CD4-positive, alpha-beta T cell treated with Interferon gamma for 1 hour (primary cell): Measurements from ENCODE around the gene MBNL1.
"Not testable (repeated sequence)": the region's sequence is repeated elsewhere in the genome, so short reads cannot be mapped to it uniquely, and the experiment has no call there.

Experiments
- DNase-seq: peaks from one replicate; pipeline ENCODE4 v3.0.0-alpha.2; 2020

Gene MBNL1

DNA sequence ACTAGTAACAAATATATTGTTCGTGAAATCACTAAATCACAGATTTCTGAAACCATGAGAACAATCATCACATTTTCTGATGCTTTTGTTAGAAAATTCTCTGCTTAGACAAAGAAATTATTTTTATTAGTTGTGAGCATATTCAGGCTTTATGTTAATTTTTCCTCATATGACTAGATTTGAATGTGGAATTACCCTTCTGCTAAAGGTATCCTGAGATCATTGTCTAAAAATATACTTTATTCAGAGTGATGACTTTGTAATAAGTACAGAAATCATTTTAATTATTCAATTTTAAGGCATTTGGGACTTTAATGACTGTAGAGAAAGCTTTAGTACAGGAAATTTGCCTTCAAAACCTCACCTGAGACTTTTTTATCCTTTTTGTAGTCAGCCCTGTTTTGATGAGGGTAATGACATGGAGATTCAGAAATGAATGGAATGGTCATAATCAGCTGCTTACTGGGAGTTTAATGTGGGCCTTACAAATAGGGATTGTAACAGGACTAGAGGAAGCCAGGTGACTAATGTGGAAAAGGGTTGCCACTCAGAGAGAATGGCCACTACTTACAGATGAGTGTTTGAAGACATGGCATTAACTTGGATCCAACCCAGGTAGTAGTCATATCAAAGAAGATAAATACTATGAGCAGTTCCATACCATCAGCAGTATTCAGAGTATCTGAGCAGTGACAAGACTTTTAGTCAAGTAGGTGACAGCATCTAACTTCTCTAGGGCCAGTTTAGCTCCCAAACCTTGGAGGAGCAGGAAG, 148.3 kb downstream of the MBNL1 start:
- no peak for DNase-seq

DNA sequence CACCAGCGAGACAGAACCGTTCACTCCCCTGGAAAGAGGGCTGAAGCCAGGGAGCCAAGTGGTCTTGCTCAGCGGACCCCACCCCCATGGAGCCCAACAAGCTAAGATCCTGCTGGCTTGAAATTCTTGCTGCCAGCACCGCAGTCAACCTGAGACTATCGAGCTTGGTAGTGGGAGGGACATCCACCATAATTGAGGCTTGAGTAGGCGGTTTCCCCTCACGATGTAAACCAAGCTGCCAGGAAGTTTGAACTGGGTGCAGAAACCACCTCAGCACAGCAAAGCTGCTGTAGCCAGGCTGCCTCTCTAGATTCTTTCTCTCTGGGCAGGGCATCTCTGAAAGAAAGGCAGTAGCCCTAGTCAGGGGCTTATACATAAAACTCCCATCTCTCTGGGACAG, 151.0 kb downstream of the MBNL1 start:
- DNase-seq: no peak

DNA sequence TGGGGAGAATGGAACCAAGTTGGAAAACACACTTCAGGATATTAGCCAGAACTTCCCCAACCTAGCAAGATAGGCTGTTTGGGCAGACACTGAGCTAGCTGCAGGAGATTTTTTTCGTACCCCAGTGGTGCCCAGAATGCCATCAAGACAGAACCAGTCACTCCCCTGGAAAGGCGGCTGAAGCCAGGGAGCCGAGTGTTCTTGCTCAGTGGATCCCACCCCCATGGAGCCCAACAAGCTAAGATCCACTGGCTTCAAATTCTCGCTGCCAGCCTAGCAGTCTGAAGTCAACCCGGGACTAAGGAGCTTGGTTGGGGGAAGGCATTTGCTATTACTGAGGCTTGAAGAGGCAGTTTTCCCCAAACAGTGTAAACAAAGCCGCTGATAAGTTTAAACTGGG, 152.4 kb downstream of the MBNL1 start:
- DNase-seq: no peak

DNA sequence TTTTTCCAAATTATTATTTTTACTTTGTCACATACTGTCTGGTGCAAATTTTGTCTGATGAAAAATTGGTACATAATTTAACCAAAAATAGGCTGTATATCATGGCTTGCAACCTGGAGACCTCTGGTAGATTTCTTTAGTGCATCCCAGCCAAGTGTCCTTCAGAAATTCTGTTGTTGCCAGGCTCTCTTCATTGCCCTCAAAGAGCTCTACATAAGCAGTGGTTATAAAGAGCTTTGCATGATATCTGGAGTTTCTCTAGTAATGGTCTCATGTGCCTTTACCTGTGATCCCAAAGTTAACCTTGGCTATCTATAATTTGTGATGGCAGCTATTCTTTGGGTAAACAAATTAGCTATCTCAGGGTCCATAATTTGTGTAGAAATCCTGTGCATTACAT, 157.7 kb downstream of the MBNL1 start:
- no peak for DNase-seq

DNA sequence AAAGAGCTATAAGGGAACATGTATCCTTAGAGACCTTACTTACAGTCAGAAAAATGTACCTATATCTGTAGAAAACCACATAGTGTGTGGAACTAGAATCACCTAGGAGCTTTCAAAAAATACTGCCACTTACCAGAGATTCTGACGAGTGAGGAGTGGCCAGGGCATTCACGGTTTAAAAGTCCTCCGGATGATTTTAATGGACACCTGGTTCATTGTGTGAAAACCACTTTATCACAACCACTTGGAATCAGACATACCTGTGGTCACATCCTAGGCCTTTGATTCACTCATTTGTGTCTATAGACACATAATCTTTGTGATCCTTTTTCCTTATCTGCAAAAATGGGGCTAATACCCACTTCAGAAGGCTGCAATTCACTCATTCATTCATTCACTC, 159.8 kb downstream of the MBNL1 start:
- no peak for DNase-seq

DNA sequence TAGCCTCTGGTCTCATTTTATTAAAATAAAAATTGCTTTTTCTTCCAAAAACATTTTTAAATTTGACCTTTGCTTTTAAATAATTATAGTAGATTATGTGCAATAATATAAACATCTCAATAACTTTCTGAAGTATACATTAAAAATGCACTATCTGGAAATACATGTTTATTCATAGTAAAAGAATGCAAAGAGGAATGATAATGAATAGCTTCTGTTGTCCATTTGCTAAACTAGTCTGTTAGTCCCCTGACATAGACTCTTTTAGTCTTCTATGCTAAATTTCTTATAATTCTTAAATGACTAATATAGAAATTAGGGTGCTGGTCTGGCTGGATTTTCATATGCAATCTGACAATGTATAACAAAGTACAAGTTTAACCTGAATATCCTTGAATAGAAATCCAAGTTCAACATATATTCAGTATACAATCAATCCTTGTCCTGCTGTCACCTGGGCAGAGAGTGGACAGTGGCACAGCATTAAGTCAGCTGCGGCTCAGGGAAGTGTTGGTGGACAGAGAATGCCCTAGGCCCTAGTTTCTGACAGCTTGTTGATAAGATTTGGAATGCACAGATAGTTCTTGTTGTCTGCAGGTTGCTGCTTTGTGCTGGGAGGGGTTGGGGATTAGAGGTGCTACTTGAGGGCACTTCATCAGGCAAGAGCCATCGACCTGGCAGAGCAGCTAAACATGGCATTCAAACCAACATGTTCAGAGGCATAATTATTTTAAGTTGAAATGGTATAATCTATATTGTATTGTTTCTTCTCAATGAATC, 161.7 kb downstream of the MBNL1 start:
- DNase-seq: no peak

DNA sequence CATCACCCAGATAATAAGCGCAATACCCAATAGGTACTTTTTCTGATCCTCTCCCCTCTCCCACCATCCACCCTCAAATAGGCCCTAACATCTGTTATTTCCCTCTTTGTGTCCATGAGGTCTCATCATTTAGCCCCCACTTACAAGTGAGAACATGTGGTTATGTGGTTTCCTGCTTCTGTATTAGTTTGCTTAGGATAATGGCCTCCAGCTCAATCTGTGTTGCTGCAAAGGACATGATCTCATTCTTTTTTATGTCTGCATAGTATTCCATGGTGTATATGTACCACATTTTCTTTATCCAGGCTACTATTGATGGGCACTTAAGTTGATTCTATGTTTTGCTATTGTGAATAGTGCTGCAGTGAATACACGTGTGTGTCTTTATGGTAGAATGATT, 165.4 kb downstream of the MBNL1 start:
- no peak for DNase-seq

DNA sequence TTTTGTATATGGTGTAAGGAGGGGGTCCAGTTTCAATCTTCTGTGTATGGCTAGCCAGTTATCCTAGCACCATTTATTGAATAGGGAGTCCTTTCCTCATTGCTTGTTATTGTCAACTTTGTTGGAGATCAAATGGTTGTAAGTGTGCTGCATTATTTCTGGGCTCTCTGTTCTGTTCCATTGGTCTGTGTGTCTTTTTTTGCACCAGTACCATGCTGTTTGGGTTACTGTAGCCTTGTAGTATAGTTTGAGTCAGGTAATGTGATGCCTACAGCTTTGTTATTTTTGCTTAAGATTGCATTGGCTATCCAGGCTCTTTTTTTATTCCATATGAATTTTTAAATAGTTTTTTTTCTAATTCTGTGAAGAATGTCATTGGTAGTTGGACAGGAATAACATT, 166.5 kb downstream of the MBNL1 start:
- not testable (repeated sequence) for DNase-seq

DNA sequence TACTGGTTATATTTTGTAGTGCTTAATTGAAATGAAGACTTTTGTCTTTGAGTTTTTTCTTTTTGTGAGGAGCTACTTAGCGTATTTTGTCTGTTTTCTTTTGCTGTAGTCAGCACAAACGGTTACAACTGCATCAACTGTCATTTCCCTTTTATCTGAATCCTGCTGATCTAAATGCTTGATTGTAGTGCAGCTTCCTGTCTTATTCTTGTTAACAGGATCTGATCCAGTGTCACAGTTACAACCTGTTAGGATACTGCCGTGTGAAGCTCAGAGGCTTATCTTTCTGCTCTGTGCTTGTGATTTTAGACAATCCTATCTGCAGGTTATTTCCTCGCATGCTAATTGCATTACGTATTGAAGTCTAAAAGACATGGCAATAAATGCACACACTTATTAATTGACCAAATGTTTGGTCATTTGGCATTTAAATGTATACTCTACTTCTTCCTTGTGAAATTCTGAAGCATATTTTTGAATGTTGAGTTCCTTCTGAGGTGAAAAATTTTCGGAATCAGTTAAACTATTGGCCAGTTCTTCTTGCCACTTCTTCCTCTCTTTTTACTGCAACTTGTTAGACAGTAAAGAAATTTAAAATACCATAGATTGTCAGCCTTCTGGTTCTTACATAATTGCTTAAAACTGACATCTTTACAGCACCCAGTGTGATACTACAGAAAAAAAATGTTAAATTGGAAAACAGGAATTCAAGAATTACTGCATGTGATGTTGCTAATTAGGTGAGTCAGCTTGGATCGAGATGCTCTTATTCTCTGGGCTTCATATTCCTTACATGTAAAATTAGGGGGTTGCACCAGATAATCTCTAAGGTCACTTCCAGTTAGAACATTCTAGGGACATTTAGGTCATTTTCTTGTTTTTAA, 168.2 kb downstream of the MBNL1 start:
- no peak for DNase-seq

DNA sequence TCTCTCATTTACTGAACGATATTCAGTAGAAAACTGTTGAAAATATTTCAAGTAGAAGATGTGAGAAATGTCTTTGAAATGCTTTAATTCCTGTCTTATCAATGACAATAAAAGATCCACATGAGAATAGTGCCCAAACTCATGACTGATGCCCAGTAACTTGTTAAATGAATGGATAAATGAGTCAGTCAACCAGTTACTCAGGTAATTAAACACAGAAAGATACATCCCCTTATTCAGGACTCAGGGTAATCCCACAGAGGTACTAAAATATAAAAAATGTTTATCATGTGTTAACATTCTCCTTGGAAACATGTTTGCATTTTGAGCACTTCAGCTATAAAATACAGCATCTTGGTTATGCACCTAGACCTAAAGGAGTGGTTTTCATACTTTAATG, 169.5 kb downstream of the MBNL1 start:
- no peak for DNase-seq

DNA sequence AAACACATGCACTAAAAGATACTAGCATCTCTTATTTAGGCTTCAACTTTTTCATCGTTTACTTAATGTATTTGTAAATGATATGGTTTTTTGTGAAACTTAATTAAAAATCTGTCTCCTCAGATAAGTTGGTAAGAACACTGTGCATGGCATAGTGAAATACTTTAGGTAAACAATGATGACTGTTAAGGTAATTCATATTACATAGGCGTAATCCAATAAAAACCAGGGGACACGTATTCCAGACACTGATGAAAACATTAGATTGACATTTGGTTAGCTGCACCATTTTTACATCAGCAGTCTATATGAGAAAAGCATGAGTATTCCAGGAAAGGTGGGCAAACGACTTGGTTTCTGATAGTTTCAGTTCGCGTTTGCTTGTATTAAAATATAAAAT, 170.0 kb downstream of the MBNL1 start:
- DNase-seq: no peak

DNA sequence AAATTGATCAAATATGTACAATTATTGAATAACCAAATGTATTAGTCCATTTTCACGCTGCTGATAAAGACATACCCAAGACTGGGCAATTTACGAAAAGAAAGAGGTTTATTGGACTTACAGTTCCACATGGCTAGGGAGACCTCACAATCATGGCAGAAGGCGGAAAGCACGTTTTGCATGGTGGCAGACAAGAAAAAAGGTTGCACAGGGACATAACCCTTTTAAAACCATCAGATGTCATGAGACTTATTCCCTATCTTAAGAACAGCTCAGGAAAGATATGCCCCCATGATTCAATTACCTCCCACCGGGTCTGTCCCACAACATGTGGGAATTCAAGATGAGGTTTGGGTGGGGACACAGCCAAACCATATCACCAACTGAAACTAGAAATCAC, 171.5 kb downstream of the MBNL1 start:
- DNase-seq: not testable (repeated sequence)

DNA sequence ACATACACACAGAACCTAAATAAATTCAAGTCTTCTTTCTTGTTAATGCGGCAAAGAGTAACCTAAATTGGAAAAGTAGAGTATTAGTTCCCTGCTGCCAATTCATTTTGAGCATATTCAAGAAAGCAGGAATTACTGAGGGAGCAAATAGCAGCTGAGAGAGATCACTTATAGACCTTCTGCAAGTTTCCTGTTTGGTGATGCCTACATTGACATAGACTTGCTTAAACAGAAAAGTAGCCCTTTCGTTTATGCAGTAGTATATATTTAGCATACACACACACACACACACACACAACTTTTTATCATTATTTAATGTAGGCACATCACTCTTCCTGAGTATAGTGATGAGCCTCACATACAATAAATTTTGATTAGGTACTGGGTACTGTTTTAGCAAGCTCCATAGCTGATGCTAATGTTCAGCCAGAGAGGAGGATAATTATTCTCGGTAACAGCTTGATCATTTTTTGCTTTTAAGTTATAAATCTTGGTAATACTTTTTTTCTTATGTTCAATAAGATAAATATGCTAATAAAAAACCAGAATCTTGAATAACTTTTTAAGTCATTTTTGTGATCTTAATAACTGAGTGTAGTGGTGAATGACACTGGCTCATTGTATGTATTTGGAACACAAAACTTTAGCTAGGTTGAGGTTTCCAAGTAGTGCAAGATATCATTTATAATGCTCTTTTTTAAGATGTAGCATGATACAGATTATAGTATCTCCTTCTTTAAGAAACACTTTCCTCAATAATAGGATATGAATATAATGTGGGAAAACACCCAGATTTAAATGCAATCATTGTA, 174.7 kb downstream of the MBNL1 start:
- DNase-seq: no peak

DNA sequence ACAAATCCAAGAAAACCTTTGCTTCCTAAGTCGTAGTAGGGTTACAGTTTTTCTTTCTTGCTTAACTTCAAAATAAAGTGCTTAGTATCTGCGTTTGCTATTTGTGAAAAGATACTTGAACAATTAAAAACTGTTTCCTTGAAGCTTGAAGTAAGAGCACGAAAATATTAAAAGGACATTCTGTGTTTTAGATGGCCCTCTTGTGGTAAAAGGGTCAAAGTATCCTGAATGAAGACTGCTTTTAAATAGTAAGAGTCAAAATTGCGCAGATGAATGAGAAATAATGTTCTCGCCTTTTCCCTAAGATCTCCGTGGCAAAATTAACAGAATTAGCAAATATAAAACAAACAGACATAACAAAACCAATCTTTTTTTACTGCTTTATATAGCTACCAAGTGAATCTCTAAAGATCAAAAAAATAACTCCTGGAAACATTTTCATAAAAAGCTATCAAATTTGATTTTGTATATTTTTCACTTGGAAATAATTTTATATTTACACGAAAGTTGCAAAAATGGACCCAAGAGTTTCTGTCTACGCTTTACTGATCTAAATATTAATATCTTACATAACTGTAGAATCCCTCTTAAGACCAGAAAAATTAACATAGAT, 175.4 kb downstream of the MBNL1 start:
- no peak for DNase-seq

DNA sequence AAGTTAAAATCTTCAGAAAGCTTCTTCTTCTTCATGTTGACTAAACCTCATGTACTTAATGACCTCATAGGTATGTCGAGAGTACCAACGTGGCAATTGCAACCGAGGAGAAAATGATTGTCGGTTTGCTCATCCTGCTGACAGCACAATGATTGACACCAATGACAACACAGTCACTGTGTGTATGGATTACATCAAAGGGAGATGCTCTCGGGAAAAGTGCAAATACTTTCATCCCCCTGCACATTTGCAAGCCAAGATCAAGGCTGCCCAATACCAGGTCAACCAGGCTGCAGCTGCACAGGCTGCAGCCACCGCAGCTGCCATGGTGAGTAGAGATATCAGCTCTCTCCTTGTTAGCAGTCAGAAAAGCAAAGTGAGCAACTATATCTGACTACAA, 176.5 kb downstream of the MBNL1 start:
- DNase-seq: no peak

DNA sequence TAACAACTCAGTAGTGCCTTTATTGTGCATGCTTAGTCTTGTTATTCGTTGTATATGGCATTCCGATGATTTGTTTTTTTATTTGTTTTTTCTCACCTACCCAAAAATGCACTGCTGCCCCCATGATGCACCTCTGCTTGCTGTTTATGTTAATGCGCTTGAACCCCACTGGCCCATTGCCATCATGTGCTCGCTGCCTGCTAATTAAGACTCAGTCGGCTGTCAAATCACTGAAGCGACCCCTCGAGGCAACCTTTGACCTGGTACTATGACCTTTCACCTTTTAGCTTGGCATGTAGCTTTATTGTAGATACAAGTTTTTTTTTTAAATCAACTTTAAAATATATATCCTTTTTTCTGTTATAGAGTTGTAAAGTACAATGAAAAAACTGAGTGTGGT, 177.8 kb downstream of the MBNL1 start:
- DNase-seq: no peak

DNA sequence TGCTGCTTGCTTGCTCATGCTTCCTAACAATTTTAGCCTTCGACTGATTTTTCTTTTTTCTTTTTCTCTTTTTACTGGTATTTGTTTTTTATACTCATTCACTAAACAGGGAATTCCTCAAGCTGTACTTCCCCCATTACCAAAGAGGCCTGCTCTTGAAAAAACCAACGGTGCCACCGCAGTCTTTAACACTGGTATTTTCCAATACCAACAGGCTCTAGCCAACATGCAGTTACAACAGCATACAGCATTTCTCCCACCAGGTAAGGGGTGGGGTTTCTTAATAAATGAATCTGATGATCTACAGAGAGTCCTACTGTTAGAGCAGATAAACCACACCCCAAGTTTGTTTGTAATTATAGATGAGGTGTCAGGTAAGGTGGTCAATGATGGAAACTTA, 178.8 kb downstream of the MBNL1 start:
- no peak for DNase-seq

DNA sequence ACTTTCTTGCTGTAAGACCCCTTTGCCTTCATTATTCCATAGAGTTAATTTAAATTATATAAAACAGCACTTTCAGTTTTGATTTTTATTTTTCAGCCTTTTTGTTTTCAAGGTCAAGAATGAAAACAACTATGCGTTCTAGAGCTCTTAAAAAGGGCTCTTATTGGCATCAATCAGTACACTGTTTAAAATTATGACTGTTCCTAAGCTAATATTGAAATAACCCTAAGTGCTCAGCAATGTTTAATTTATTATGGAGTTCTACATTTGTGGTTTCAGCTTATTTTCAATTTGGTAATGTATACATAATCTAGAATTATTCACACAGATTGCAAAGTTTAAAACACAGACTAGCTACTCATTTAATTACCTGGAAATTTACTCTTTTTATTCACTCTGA, 179.4 kb downstream of the MBNL1 start:
- no peak for DNase-seq

DNA sequence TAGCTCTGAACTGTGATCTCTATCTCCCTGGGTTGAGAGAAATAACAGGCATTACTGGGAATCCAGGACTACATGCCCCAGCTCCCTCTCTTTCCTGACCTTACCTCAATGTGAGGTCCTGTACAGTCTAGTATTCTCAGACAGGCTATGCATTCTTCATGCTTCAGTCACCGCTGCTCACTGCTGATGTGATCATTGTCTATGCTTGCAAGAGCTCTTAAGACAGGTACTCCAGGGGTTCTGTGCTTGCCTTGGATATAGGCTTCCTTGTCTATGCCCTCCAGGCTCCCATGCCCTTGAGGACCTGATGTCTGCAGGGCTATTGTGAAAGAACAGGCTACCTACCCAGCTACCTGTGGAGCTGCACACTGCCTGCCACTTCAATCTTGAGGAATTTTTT, 183.6 kb downstream of the MBNL1 start:
- no peak for DNase-seq

DNA sequence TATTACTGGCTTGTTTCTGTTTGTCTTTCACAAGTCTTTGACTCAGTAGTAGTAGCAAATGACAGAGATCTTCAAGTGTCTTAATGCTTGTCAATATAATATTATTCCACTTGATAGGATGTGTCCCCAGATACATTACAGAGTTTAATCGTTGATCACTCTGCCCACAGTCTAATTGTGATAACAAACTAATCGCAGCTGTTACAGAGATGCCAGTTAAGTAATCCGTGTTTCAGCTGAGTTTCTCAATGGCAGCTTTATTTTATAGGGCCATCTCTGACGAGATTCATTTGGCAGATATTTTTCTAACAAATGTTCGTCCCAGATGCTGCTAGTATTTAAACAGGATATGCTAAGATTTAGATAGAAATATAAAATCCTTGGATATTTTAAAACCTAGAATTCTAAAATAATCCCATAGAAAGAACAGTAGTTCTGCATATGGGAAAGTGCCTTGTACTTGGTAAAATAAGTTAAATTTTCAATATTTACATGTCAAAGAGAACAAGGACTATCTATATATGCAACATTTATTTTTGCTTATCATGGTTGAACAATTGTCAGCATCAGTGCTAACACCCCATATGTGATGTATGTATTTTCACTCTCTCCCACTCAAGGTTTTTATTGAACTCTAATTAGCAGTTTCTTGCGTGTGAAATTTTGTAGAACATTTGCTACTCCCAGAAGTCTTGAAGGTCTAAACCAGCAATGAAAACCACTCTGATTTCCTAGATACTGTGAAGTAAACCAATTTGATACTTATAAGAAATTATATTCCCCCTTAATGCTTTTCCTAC, 185.5 kb downstream of the MBNL1 start:
- DNase-seq: no peak

DNA sequence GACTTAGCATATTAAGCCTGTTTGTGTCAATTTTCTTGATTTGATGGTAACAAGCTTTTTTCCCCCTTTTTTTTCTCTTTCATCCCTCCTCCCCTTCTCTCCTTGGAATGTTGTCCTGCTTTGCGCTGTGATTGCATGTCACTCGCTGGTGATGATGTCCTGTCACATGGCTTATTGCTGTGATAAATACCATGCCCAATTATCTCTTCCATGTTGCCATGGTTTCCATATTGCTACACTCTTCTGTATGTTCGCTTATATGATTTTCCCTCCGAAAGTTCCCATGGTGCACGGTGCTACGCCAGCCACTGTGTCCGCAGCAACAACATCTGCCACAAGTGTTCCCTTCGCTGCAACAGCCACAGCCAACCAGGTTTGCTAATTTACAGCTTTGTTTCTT, 187.3 kb downstream of the MBNL1 start:
- no peak for DNase-seq
